Osteoblast (primary cell): Measurements from ENCODE around the gene CTNNA1. TPM values are rescaled to one million over a fixed set of nuclear protein-coding genes. Genes with fewer than 3 reads are reported as not detected.

Source experiments
- DNase-seq: peaks from one replicate; pipeline ENCODE4 v3.0.0; 2011; ENCODE audit warnings: low spot score, mixed read lengths; ENCODE audit not compliant: insufficient read length; ENCODE audit errors: missing footprints
- H2AFZ ChIP-seq: 2 replicates; pipeline ENCODE4 v1.6.0; 2011; ENCODE audit warnings: mild to moderate bottlenecking, low read length
- H3K27ac ChIP-seq: 2 replicates; pipeline ENCODE4 v1.5.1; 2011; ENCODE audit warnings: mild to moderate bottlenecking, low read depth, low read length, moderate library complexity
- H3K27me3 ChIP-seq: 2 replicates; pipeline ENCODE4 v1.6.0; 2012; ENCODE audit warnings: mild to moderate bottlenecking, control low read depth, inconsistent platforms, low read length, moderate library complexity; ENCODE audit not compliant: insufficient read depth
- H3K36me3 ChIP-seq: 2 replicates; pipeline ENCODE4 v1.5.1; 2011; ENCODE audit warnings: mild to moderate bottlenecking, low read length, control low read depth, moderate library complexity; ENCODE audit not compliant: insufficient read depth
- H3K4me1 ChIP-seq: 2 replicates; pipeline ENCODE4 v1.5.1; 2011; ENCODE audit warnings: mild to moderate bottlenecking, low read length, control low read depth, moderate library complexity; ENCODE audit not compliant: insufficient read depth
- H3K4me2 ChIP-seq: 2 replicates; pipeline ENCODE4 v1.6.0; 2011; ENCODE audit warnings: mild to moderate bottlenecking, low read length; ENCODE audit not compliant: insufficient read depth
- H3K4me3 ChIP-seq: fragments of 200-600 bp; sonication (generic); 3 replicates; pipeline ENCODE4 v1.5.1; 2012; ENCODE audit warnings: mild to moderate bottlenecking, low read length, inconsistent platforms; ENCODE audit not compliant: insufficient read depth
- H3K79me2 ChIP-seq: 2 replicates; pipeline ENCODE4 v1.6.0; 2012; ENCODE audit warnings: mild to moderate bottlenecking, low read length, control low read depth, inconsistent platforms; ENCODE audit not compliant: insufficient read depth
- H3K9me3 ChIP-seq: 2 replicates; pipeline ENCODE4 v1.5.1; 2011; ENCODE audit warnings: low read depth, low read length, control low read depth
- H4K20me1 ChIP-seq: 2 replicates; pipeline ENCODE4 v1.6.0; 2012; ENCODE audit warnings: mild to moderate bottlenecking, low read length, control low read depth; ENCODE audit not compliant: insufficient read depth
- CTCF ChIP-seq: IDR thresholded peaks from 2 replicates; pipeline ENCODE4 v1.5.1; 2011; ENCODE audit warnings: mild to moderate bottlenecking, low read depth, low read length, moderate library complexity; ENCODE audit errors: extremely low read depth
- total RNA-seq: library from RNA; depleted of rRNA; stranded (reverse); fragments of >200 nt; gene quantifications from 2 replicates; pipeline ENCODE4 v1.2.3, GENCODE V29; 2012

The CTNNA1 gene
- total RNA-seq, 1 donor = 432 TPM

DNA sequence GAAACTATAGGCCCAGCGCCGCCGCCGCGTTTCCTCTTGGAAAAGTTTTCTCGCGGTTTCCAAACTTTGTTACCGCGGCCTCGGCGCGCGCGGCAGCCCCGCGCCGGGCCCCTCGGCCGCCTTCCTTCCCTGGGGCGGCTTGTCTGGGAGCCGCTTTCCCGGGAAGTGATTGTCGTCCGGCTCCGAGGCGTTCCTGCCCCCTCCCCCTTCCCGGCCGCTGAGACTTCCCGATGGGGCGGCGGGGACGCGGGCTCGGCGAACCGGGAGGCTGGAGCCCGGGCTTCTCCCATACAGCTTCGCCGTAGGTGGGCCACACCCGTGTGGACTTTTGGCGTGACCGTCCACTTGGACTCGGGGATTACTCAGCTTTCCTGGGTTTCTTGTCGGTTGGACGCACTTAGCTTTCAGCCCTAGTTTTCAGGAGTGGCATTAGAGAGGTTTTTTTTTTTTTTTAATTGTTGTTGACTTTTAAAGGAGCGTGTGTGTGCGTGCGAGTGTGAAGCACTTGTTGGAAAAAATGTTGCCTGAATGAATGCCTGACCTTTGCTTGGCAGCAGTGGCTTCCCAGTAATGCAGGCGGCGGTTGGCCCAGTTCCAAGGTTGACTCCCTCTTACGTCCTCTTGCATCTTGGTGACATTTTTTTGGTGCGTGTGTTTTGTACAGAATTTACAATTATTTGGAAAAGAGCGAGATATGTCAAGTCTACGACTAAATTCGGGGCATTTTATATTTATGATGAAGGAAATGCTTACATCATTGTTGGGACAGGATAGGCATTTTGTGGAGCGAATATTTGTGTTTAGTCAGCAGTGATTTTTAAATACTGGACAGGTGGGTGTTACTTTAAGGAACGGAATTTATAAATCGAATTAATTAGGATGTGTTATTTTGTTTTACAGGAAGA lies 821 bp downstream of the CTNNA1 start:
- H4K20me1 ChIP-seq = peaks cover 41% of the 10 kb centered on the region
- peak overlapping the region; percentile 93 for H3K4me3 ChIP-seq
- H3K4me1 ChIP-seq = peaks cover 17% of the 10 kb centered on the region
- H2AFZ ChIP-seq = peak overlapping the region; percentile 73
- peak overlapping the region; percentile 85 for H3K4me2 ChIP-seq
- no peaks in the 10 kb centered on the region for H3K27me3 ChIP-seq
- peak; percentile 93 for DNase-seq
- peak overlapping the region; percentile 95 for H3K27ac ChIP-seq
- H3K9me3 ChIP-seq = no peaks in the 10 kb centered on the region
- TF ChIP-seq CTCF = no peak
- H3K36me3 ChIP-seq = peaks cover 17% of the 10 kb centered on the region
- H3K79me2 ChIP-seq = peaks cover 55% of the 10 kb centered on the region

DNA sequence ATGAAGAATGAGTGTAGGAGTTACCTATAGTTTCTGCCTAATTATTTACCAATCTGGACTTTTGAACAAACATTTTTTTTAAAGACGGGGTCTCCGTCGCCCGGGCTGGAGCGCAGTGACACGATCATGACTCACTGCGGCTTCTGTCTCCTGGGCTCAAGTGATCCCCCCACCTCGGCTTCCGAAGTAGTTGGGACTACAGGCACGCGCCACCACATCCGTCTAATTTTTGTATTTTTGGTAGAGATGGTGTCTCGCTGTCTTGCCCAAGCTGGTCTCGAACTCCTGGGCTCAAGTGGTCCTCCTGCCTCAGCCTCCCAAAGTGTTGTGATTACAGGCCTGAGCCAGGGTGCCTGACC lies 1.5 kb downstream of the CTNNA1 start:
- Histone ChIP-seq H3K27me3 (no peaks in the 10 kb centered on the region), H3K4me2 (peak overlapping the region; percentile 85), H2AFZ (no peak overlapping the region), H4K20me1 (peaks cover 44% of the 10 kb centered on the region), H3K4me3 (peak overlapping the region; percentile 93), H3K4me1 (peaks cover 17% of the 10 kb centered on the region), H3K27ac (peak overlapping the region; percentile 95), H3K79me2 (peaks cover 61% of the 10 kb centered on the region), H3K36me3 (peaks cover 17% of the 10 kb centered on the region), H3K9me3 (no peaks in the 10 kb centered on the region)
- TF ChIP-seq CTCF = no peak
- no peak for DNase-seq

DNA sequence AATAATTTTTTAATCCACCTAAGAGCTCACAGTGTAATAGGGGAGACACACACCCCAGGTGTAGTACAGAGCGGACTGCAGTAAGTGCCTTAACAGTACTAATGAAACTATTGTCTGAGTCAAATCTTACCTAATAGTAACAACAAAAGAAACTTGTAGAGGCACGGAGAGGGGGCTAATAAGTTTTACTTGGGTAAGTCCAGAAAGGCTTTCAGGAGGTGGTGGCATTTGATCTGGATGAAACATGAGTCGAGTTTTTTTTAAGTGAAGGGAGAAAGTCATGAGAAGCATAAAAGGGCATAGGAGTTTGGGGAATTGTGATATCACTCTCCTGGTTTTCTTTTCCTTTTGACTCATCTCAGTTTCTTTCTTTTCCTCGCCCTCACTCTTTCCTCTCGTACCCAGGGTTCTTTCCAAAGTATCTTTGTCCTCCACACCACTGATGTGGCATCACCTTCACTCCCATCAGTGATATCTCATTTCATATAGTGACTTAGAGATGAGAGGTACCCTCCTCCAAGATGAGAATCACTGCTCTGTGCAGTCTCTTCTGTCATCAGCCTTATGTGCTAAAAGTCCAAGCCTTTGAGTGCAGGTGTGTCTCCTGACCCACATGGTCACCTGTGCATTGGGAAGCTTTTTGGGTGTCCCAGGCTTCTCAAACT lies 2.0 kb downstream of the CTNNA1 start:
- peak overlapping the region; percentile 93 for H3K4me3 ChIP-seq
- TF ChIP-seq CTCF = no peak
- H3K79me2 ChIP-seq = peaks cover 66% of the 10 kb centered on the region
- peaks cover 17% of the 10 kb centered on the region for H3K4me1 ChIP-seq
- H3K27ac ChIP-seq = peak overlapping the region; percentile 95
- peaks cover 17% of the 10 kb centered on the region for H3K36me3 ChIP-seq
- peak; percentile 70 for DNase-seq
- H3K9me3 ChIP-seq = no peaks in the 10 kb centered on the region
- peak overlapping the region; percentile 85 for H3K4me2 ChIP-seq
- H4K20me1 ChIP-seq = peaks cover 45% of the 10 kb centered on the region
- H3K27me3 ChIP-seq = no peaks in the 10 kb centered on the region
- H2AFZ ChIP-seq = no peak overlapping the region
